ENCODE data around the gene DCST2. TPM values are rescaled to one million over a fixed set of nuclear protein-coding genes. Genes with fewer than 3 reads are reported as not detected.
A peak's percentile ranks its signal among the peaks of the same experiment; 100 is the strongest.

The DCST2 gene
- polyA plus RNA-seq, 5 donors = 1.6 to 2.7 (median 2.4) TPM

- no peak for DNase-seq
Measured at GRCh38 chr1:155011437-155012025, 22.1 kb downstream of the DCST2 start.

DNA sequence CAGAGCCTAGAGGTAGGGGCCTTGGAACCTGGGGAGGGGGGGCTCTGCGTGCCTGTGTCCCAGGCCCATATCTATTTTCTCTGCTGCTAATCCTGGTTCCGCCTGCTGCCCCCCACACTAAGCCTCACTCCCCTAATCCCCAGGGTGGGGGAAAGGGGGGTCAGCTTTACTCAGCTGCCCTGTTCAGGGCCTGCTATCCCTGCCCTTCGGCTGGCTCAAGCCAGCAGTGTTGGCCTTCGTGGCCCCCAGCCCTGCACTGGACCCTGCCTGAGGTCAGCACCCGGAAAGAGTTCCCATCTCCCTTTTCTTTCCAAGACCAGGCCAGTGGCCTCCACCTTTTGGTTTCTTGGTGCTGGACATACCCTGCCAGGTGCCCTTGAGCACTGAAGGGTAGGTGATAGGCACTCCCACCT lies 22.6 kb downstream of the DCST2 start:
- DNase-seq = no peak

DNA sequence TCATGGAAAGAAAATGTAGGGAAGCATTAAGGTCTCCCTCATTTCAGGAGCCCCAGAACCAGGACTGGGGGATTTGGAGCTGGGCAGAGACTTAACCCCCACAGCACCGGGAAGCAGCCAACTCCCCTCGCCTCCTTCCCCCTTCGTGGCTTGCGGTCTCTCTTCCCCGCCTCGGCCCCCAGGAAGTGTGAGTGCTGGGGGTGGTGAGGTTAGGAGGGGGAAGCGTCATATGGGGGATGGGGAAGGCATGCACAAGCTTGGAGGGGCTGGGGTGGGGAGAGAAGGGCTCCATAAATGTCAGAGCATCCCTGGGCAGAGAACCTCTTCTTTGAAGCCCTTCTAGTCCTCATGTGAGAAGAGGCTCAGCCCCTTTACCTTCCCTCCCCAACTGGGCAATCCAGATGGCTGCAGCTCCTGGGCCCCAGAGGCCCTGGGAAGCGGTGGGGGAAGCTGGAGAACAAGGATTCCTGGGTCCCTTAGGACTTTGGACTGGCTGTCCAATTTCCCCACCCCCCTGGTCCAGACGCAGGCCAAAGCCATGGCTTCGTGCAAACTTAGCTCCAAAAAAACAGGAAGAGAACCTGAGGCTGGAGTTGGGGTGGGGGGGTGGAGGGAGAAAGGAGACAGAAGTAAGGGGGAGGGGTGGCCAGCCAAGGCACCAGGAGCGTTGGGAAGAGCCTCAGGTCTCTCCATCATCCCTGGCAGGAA lies 23.2 kb downstream of the DCST2 start:
- DNase-seq = no peak

DNA sequence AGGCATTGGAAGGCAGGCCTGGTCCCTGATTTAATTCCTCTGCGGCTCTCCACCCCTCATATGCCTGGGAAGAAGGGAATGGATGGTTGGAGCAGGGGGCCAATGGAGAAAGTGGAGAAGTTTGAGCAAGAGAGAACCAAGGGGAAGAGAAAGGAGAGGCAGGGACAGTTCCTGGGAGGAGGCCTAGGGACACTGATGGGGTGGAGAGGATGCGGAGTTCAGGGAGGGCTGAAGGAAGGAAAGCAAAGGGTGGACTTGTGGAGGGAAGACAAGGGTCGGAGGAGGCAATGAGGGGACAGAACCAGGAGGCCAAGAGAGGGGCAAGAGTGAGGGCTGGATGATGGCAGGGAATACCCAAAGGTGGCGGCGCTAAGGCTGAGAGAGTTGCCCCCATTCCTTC lies 23.8 kb downstream of the DCST2 start:
- DNase-seq = no peak

- no peak for DNase-seq
Measured at GRCh38 chr1:155009221-155009711, 24.3 kb downstream of the DCST2 start.

DNA sequence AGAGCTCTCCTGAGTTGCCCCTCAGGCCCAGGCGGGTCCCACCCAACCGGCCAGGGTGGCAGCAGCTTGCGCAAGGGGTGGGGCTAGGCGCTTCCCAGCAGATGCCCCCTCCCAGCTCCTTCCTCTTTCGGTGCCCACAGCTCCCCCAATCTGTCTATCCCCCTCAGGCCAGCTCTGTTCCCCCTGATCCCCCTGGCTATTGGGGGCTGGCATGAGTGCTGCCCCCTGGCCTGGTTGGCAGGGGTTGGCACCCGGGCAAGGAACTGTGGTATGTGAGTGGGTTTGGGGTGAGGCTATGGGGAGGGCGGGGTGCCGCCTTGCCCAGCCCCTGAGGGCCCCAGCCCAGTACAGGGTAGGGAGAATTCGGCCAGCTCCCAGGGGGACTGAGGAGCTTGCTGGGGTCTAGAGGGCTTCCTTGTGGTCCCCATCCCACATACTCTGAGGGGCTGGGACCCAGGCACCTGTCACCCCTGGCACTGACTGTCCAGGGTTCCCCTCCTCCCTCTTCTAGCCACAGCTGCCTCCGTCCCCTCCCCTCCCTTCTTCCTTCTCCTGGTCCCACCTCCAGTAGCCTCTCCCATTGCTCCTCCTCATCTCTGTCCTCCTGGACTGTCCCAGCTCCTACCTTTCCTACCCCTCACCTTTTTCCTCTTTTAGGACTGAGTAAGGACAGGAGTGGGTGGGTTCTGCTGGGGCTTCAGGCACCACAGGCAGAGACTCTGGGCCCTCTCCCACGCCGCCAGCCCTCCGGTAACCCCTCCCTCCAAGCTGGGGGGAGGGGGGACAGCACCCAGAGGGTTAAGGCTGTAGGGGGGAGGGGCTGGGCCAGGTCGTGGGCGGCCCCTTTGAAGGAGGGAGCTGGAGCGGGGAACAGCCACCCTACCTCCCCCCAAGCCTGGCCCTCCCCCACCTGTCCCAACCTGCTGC lies 25.3 kb downstream of the DCST2 start:
- no peak for DNase-seq

DNA sequence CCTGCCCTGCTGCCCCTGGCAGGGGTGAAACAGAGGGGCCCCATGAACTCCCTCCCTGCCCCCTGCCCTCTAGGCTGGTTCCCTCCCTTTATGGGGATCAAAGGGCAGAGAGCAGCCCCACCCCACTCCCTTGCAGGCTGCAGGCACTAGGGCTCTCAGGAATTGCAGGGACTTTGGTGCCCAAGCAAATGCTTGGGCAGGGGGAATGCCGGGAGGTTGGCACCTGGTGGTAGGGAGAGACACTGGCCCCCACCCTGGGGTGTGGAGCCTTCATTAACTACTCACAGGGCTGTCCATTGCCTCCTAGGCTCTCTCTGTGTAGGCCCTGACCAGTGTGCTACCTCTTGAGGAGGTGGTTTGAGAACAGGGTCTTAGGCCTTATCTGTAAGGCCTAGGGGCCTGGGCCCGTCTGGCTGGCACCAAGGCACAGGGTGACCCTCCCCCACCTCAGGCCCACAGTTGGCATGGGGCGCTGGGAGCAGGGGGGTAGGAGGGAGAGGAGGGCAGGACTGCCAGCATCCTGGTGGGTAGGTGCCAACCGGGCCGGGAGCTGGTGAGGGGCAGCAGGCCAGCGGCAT lies 26.2 kb downstream of the DCST2 start:
- no peak for DNase-seq

GRCh38 chr1:155006601-155007101 lies 26.9 kb downstream of the DCST2 start:
- DNase-seq = no peak

DNA sequence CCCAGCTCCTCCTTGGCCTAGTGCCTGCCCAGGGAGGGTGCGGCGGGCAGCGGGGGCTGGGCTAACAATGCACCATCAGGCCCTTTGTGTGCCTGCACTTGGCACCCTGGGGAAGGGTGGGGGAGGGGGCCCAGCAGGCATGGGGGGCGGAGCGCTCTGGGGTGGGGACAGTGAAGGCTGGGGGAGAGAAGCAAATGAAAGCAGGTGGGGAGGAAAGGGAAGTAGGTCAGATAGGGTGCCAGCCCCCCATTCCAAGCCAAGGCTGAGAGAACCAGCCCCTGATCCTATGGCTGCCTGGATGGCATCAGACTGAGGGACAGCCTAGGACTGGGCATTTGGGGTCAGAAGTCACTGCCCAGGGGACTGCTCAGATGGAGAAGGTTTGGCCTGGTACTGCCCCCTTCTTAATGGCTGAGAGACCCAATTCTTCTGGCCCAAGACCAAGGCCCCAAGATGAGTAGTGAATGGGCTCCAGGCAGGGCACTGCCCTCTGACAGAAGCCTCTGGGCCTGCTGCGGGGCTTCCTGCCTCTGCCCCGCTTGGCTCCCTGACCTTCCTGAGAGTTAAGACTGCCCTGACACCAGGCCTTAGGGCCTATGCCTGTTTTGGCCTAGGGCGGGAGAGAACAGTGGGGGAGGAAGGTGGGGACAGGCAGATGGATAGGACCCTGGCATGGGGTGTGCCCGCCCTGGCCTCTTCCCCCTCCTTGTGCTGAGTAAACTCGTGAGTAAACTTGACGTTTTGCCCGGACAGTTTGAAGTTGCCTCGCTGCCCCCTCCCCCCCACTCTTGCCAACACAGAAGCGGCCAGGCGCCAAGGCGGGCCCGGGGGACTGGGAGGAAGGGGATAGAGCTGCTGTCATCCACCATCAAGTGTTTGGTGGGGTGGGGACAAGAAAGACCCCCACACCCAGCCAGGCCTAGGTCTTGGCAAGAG lies 28.2 kb downstream of the DCST2 start:
- DNase-seq = peak in 1 of 2 donors; percentile 31

DNA sequence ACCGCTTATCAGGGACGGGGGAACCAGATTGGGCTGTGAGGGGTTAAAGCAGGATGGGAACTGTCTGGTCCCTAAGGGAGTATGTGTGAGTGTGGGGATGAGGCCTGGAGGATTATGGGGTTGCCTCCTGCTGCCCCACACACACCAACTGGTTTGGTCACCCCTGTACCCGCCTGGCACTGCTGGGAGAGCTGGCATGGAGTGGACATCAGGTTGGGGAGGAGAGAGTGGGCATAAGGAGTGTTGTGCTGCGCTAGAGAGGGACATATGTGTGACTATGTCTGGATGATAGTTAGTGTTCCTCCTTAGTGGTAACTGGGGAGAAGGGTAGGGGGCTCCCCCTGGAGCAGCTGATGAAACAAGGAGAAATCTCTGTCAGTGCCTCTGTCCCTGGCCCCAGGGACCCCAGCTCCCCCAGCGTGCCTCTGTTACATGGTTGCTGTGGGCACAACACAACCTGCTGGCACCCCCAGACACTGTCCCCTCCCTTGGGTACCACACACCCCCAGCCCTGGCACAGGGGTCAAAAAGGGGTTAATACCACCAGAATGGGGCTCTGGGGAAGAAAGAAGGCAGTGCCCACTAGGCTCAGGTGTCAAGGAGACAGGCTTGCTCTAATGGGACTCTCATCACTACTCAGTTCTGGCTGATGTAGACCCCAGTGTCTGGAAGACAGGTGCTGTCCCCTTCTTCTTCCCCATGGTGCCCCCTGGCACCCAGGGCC lies 29.1 kb downstream of the DCST2 start:
- no peak for DNase-seq

- peak in 1 of 2 donors; percentile 37 for DNase-seq
Measured at GRCh38 chr1:155003766-155004351, 29.7 kb downstream of the DCST2 start.

GRCh38 chr1:155003227-155003765 lies 30.3 kb downstream of the DCST2 start:
- DNase-seq = peak in 1 of 2 donors; percentile 32

DNA sequence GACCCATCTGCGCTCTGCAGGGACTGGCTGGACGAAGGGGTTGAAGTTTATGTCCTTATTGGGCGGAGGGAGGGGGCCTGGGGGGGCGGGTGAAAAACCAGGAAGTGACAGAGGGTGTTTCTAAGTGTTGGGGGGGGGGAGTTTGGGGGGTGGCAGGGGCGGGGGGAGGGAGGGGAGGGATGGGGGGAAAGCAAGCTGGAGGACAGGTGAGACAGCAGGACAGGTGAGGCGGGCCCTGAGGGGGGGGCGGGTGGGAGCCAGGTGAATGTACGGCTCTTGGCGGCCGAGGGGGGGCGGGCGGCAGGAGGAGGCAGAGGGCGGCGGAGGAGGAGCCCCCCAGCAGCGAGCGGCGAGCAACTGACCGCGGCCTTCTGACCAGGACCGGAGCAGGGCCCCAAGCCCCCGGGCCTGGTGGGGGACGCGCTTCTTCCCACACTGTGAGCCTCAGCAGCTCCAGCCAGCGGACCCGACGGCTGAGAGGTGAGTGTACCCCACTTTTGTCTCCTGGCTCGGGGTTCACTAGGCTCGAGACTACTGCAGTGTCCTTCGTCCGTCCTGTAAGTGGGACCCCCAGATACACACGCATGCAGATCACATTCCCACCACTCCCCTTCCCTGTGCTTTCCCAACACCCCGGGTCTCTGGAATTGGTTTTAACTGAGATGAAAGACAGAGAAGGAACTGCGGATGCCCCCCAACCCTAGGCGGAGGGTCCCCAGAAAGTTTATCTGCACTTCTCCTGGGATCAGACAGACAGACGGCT lies 30.9 kb downstream of the DCST2 start, which contains the start of gene ZBTB7B:
Gene ZBTB7B (plus strand): TSS at position 339 of the 763 bp plus-strand sequence. CDS start 11,859 bp downstream, outside the sequence.
- peak in 1 of 2 donors; percentile 42 for DNase-seq

GRCh38 chr1:155001675-155002463 lies 31.7 kb downstream of the DCST2 start:
- DNase-seq = peak; percentile 99

GRCh38 chr1:155001425-155001674 lies 32.2 kb downstream of the DCST2 start:
- DNase-seq = no peak

DNA sequence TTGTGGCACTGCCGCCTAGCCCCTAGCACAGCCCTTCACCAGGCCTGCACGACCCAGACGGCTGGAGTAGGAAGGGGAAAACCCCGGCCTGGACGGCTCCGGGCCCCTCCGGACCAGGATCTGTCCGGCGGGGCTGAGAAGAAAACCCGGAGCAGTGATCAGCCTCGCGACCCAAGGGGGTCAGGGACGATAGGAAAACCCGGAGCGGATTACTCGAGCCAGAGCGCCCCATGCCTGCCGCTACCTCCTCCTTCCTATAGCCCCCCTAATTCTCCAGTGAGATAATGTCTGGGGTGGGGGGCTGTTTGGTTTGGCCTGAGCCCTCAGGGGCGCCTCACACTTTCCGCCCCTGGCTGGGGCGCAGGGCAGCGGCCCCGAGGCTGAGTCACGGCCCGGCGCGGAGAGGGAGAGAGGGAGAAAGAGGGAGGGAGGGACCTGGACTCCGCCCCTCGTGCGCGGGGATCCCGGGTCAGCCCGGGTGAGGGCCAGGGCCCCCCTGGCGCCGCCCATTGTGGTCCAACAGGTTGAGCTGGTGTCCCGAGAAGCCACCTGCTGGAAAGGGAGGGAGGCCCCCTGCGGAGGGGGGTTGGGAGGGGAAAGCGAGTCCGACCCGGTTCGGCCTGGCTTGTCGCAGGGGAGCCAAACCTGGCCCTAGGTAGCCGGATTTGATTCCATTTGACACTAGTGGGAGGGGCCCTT lies 32.7 kb downstream of the DCST2 start:
- peak; percentile 90 to 96 for DNase-seq

GRCh38 chr1:155000411-155000725 lies 33.2 kb downstream of the DCST2 start:
- no peak for DNase-seq
